Mesenchymal stem cell (in vitro differentiated cells and primary cell): ENCODE measurements around the gene LHX2.
A peak's percentile ranks its signal among the peaks of the same experiment; 100 is the strongest.

Experiments used
- DNase-seq: peaks from one replicate; pipeline ENCODE4 v3.0.0-alpha.2; 2013
- H2AFZ ChIP-seq: one replicate; pipeline ENCODE4 v1.6.1; 2013; ENCODE audit warnings: low read depth, mild to moderate bottlenecking, control low read depth, inconsistent platforms, low read length, moderate library complexity
- H2AK5ac ChIP-seq: 2 replicates; pipeline ENCODE4 v1.6.1; 2013; ENCODE audit warnings: low read length, moderate library complexity, mild to moderate bottlenecking, inconsistent platforms; ENCODE audit not compliant: severe bottlenecking
- H2BK120ac ChIP-seq: one replicate; pipeline ENCODE4 v1.6.1; 2013; ENCODE audit warnings: low read depth, mild to moderate bottlenecking, inconsistent platforms, low read length, moderate library complexity
- H2BK12ac ChIP-seq, 2 experiments: one replicate each; pipeline ENCODE4 v1.6.1; 2013; ENCODE audit warnings: inconsistent platforms in 2 of 2, low read length in 2 of 2, mild to moderate bottlenecking in 2 of 2, moderate library complexity in 2 of 2, control low read depth in 1 of 2
- H2BK15ac ChIP-seq: one replicate; pipeline ENCODE4 v1.6.1; 2013; ENCODE audit warnings: mild to moderate bottlenecking, low read depth, inconsistent platforms; ENCODE audit not compliant: poor library complexity, severe bottlenecking
- H2BK5ac ChIP-seq: 2 replicates; pipeline ENCODE4 v1.6.1; 2013; ENCODE audit warnings: low read depth, mild to moderate bottlenecking, low read length, control low read depth, inconsistent platforms; ENCODE audit not compliant: poor library complexity, severe bottlenecking
- H3K14ac ChIP-seq, 2 experiments: one replicate each; pipeline ENCODE4 v1.6.1; 2013; ENCODE audit warnings: inconsistent platforms in 2 of 2, low read length in 2 of 2, control low read depth in 1 of 2, mild to moderate bottlenecking in 1 of 2, moderate library complexity in 1 of 2
- H3K18ac ChIP-seq, 2 experiments: one replicate each; pipeline ENCODE4 v1.6.1; 2013; ENCODE audit warnings: inconsistent platforms in 2 of 2, low read length in 2 of 2, control low read depth in 1 of 2, low read depth in 1 of 2, mild to moderate bottlenecking in 1 of 2
- H3K23ac ChIP-seq, 2 experiments: one replicate each; pipeline ENCODE4 v1.6.1; 2013; ENCODE audit warnings: inconsistent platforms in 2 of 2, low read length in 2 of 2, mild to moderate bottlenecking in 2 of 2, moderate library complexity in 2 of 2, control low read depth in 1 of 2
- H3K27ac ChIP-seq: 2 replicates; pipeline ENCODE4 v1.5.1; 2013; ENCODE audit warnings: mild to moderate bottlenecking, moderate library complexity, low read length, control low read depth, inconsistent platforms; ENCODE audit not compliant: poor library complexity, severe bottlenecking
- H3K27me3 ChIP-seq, 2 experiments: 2 replicates each; pipeline versions ENCODE4 v1.6.1 to v1.7.0; 2013; ENCODE audit warnings: low read length in 2 of 2, mild to moderate bottlenecking in 2 of 2, moderate library complexity in 2 of 2, control low read depth in 1 of 2, inconsistent platforms in 1 of 2; ENCODE audit not compliant: control insufficient read depth in 1 of 2, insufficient read depth in 1 of 2
- H3K36me3 ChIP-seq, 2 experiments: 2 replicates each; pipeline versions ENCODE4 v1.6.1 to v1.7.0; 2013; ENCODE audit warnings: low read length in 2 of 2, control low read depth in 1 of 2, inconsistent platforms in 1 of 2, low read depth in 1 of 2, mild to moderate bottlenecking in 1 of 2; ENCODE audit not compliant: insufficient read depth in 2 of 2, control insufficient read depth in 1 of 2
- H3K4ac ChIP-seq, 2 experiments: one replicate each; pipeline ENCODE4 v1.6.1; 2013; ENCODE audit warnings: inconsistent platforms in 2 of 2, low read length in 2 of 2, mild to moderate bottlenecking in 2 of 2, moderate library complexity in 2 of 2, control low read depth in 1 of 2, low read depth in 1 of 2
- H3K4me1 ChIP-seq: 2 replicates; pipeline ENCODE4 v1.6.1; 2013; ENCODE audit warnings: low read depth, low read length, control low read depth; ENCODE audit not compliant: control insufficient read depth, insufficient read depth
- H3K4me2 ChIP-seq: 2 replicates; pipeline ENCODE4 v1.6.1; 2013; ENCODE audit warnings: low read length, mild to moderate bottlenecking, inconsistent platforms; ENCODE audit not compliant: poor library complexity, severe bottlenecking
- H3K4me3 ChIP-seq, 2 experiments: 2 replicates each; pipeline versions ENCODE4 v1.5.1 to v1.7.0; 2013; ENCODE audit warnings: low read length in 2 of 2, mild to moderate bottlenecking in 2 of 2, control low read depth in 1 of 2, low read depth in 1 of 2; ENCODE audit not compliant: insufficient read depth in 1 of 2
- H3K79me1 ChIP-seq: replicated peaks from 2 replicates; pipeline ENCODE4 v1.6.1; 2013; ENCODE audit warnings: mild to moderate bottlenecking, control low read depth, low read length, inconsistent platforms; ENCODE audit not compliant: poor library complexity, severe bottlenecking
- H3K9ac ChIP-seq: 2 replicates; pipeline ENCODE4 v1.7.0; 2013; ENCODE audit warnings: mild to moderate bottlenecking, low read length, moderate library complexity
- H3K9me3 ChIP-seq: 2 replicates; pipeline ENCODE4 v1.7.0; 2013; ENCODE audit warnings: mild to moderate bottlenecking, low read length; ENCODE audit not compliant: control insufficient read depth
- H4K8ac ChIP-seq: one replicate; pipeline ENCODE4 v1.6.1; 2013; ENCODE audit warnings: inconsistent platforms, mild to moderate bottlenecking, low read length, moderate library complexity
- H4K91ac ChIP-seq: one replicate; pipeline ENCODE4 v1.6.1; 2013; ENCODE audit warnings: mild to moderate bottlenecking, low read length, inconsistent platforms
- WGBS: methylation state at CpG from one replicate; pipeline ENCODE4 v1.1.7; 2013; ENCODE audit warnings: mixed read lengths; 5-methylcytosine and 5-hydroxymethylcytosine counted together

The LHX2 gene

DNA sequence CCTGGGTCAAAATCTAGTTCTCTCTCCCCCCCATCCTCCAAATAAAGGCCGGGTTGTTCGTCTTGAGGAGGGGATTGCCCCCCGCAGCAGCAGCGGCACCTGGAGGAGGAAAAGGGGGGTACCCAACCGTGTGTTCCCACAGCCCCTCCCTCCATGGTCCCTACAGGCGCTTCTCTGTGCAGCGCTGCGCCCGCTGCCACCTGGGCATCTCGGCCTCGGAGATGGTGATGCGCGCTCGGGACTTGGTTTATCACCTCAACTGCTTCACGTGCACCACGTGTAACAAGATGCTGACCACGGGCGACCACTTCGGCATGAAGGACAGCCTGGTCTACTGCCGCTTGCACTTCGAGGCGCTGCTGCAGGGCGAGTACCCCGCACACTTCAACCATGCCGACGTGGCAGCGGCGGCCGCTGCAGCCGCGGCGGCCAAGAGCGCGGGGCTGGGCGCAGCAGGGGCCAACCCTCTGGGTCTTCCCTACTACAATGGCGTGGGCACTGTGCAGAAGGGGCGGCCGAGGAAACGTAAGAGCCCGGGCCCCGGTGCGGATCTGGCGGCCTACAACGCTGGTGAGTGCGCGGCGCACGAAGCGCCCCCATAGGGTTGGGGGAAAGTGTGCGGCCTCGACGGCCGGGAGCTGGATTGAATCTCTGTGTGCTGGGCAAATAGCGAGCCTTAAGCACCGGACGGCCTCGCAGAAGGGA lies 3.5 kb downstream of the LHX2 start:
- H2BK15ac ChIP-seq = no peak overlapping the region
- WGBS = 7% methylated on average over 57 of the region's 57 CpGs
- no peaks in the 10 kb centered on the region for H3K9me3 ChIP-seq
- H2AFZ ChIP-seq = no peak overlapping the region
- H3K4ac ChIP-seq = no peak overlapping the region
- H3K4me2 ChIP-seq = no peak overlapping the region
- H2BK5ac ChIP-seq = no peak overlapping the region
- H2AK5ac ChIP-seq = no peak overlapping the region
- H4K91ac ChIP-seq = no peak overlapping the region
- no peak overlapping the region for H3K27ac ChIP-seq
- no peak overlapping the region for H3K14ac ChIP-seq
- H3K79me1 ChIP-seq = no peaks in the 10 kb centered on the region
- no peak overlapping the region for H3K18ac ChIP-seq
- peaks cover 49% of the 10 kb centered on the region for H3K4me1 ChIP-seq
- no peak overlapping the region for H4K8ac ChIP-seq
- H3K23ac ChIP-seq = peak overlapping the region in 1 of 2 experiments; percentile 23
- no peak overlapping the region for H3K4me3 ChIP-seq
- DNase-seq = no peak
- no peak overlapping the region for H2BK12ac ChIP-seq
- H2BK120ac ChIP-seq = no peak overlapping the region
- H3K36me3 ChIP-seq = no peaks in the 10 kb centered on the region
- H3K27me3 ChIP-seq = peaks cover 82 to 93% of the 10 kb centered on the region in 2 experiments
- no peak overlapping the region for H3K9ac ChIP-seq

DNA sequence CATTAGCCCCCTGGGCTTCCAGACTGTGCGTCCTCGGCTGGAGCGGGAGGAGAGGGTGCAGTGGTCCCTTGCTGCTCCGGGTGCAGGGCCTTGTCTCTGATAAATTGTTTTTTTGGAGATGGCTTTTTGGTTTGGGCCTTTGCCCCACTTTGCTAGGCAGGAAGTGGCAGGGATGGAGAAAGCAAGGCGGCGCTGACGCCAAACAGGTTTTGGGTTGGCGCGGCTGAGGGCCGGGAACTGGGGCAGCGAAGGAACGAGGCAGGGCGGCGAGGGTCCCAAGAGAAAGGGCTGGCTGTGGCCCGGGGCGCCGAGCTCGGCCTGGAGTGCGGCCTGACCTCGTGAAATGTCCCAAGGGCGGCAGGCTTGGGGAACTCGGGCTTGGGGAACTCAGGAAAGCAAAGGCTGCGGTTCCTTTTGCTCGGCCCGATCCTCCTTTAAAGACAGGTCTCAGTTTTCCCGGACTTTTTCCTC lies 4.1 kb downstream of the LHX2 start:
- WGBS = 4% methylated on average over 26 of the region's 26 CpGs

DNA sequence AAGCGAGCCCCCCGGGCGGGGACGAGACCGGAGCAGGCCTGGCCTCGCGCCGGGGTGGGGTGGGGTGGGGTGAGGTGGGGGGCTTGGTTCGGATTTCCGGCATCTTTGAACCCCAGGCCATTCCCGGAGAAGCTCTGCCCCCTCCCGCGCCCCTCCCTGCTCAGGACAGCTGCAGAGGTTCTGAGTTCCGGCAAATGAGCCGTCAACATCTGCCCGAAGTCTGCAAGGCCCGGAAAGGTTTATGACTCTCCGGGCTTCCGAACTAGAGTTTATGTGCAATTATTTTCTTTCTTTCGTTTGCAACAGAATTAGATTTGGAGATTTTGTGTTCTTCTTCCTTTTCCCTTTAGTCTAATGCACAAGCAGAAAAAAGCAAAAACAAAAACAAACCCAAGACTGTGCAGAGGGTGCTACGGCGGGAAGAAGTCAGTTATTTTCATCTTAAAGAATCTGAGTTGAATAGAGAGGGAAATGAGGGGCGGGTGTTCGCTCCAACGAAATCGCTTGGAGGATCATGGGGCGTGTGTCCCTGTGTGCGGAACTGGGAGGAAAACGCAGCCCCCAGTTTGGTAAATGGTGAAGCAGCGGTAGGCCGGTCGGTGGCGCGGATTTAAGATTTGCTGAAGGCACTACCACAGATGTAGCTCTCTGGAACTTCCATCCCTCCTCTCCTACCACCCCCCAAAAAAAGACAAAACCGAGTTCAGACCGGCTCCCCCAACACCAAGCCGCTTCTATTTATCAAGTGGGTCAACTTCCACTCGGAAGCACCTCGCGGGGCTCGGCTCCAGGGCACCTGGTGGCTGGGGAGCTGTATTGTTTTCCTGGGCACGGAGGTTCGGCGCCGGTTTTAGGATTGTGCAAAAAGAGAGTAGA lies 4.8 kb downstream of the LHX2 start:
- no peaks in the 10 kb centered on the region for H3K79me1 ChIP-seq

More for the DNA sequence above, 4.1 kb downstream of the LHX2 start:
- Histone ChIP-seq H3K36me3 (no peaks in the 10 kb centered on the region), H2BK12ac (no peak overlapping the region), H3K23ac (peak overlapping the region in 1 of 2 experiments; percentile 23), H2BK5ac (no peak overlapping the region), H3K9me3 (no peaks in the 10 kb centered on the region), H3K4ac (no peak overlapping the region), H3K4me2 (no peak overlapping the region), H4K8ac (no peak overlapping the region), H2AFZ (no peak overlapping the region), H3K4me1 (peaks cover 49% of the 10 kb centered on the region), H3K18ac (no peak overlapping the region), H2BK15ac (no peak overlapping the region), H3K9ac (no peak overlapping the region), H2BK120ac (no peak overlapping the region), H3K27ac (no peak overlapping the region), H3K4me3 (no peak overlapping the region), H2AK5ac (no peak overlapping the region), H3K79me1 (no peaks in the 10 kb centered on the region), H3K14ac (no peak overlapping the region), H3K27me3 (peaks cover 82 to 93% of the 10 kb centered on the region in 2 experiments), H4K91ac (no peak overlapping the region)
- no peak for DNase-seq

More for the DNA sequence above, 4.8 kb downstream of the LHX2 start:
- no peak overlapping the region for H4K91ac ChIP-seq
- H3K23ac ChIP-seq = peak overlapping the region in 1 of 2 experiments; percentile 28
- 1% methylated on average over 32 of the region's 45 CpGs for WGBS
- H3K9ac ChIP-seq = no peak overlapping the region
- H3K4me2 ChIP-seq = no peak overlapping the region
- H3K4me3 ChIP-seq = no peak overlapping the region
- H4K8ac ChIP-seq = no peak overlapping the region
- no peak overlapping the region for H2BK12ac ChIP-seq
- no peak overlapping the region for H2AK5ac ChIP-seq
- H2BK5ac ChIP-seq = no peak overlapping the region
- no peak overlapping the region for H3K27ac ChIP-seq
- H3K18ac ChIP-seq = no peak overlapping the region
- no peak overlapping the region for H2BK15ac ChIP-seq
- no peak for DNase-seq
- H2BK120ac ChIP-seq = no peak overlapping the region
- peaks cover 0 to 3% of the 10 kb centered on the region in 2 experiments for H3K36me3 ChIP-seq
- no peak overlapping the region for H2AFZ ChIP-seq
- H3K4me1 ChIP-seq = peaks cover 45% of the 10 kb centered on the region
- no peak overlapping the region for H3K4ac ChIP-seq
- peaks cover 87 to 96% of the 10 kb centered on the region in 2 experiments for H3K27me3 ChIP-seq
- no peaks in the 10 kb centered on the region for H3K9me3 ChIP-seq
- H3K14ac ChIP-seq = no peak overlapping the region
